GM12872 (cell line): ENCODE results near the gene RGS8.

Experiments used
- TF ChIP-seq, protein P1 (sequence below): IDR thresholded peaks from 3 replicates; pipeline ENCODE4 v1.5.1; 2011; ENCODE audit warnings: low read depth, mild to moderate bottlenecking, low read length, moderate library complexity; ENCODE audit not compliant: insufficient read depth

Gene RGS8

DNA sequence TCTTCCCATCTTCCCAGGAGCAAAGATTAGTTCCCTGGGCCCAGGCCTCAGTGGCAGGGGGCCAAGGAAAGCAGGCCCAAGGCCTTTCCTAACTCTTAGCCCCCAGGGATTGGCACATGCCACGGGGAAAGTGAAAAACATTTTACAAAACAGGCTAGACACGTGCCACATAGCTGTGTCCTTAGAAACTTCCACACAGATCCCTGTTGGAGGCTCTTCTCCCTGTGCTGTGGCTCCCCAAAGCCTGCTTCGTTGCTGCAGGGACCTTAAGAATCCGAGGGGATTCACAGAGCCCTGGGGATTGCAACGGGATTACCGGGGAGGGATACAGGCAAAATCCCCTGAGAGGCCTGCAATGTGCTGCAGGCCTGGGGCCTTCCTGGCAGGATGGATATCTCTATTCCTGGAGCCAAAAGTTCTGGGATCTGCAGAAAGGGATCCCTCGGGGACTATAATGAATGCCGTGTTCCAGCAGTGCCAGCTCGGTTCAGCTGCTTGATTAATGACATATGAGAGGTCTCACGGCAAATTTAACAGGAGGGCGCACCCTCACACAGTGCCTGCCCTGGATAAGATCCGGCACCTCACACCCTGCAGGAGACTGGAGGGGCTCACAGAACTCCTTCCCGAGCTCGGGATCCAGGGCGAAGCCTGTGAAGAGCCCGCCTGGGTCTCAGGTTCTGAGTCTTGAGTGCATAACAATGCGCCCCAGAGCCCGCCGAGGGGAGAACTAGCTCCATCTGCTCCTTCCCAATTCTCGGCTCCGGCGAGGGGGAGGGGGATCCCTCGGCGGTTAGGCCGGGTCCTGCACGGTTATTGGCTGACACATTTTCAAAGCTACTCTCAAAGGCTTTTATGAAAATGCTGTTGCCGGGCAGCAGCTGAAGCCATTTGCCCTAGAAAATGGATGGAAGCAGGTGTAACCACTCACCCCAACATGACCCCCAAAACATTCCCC lies 15.3 kb upstream of the RGS8 start:
- TF ChIP-seq, protein P1, sequence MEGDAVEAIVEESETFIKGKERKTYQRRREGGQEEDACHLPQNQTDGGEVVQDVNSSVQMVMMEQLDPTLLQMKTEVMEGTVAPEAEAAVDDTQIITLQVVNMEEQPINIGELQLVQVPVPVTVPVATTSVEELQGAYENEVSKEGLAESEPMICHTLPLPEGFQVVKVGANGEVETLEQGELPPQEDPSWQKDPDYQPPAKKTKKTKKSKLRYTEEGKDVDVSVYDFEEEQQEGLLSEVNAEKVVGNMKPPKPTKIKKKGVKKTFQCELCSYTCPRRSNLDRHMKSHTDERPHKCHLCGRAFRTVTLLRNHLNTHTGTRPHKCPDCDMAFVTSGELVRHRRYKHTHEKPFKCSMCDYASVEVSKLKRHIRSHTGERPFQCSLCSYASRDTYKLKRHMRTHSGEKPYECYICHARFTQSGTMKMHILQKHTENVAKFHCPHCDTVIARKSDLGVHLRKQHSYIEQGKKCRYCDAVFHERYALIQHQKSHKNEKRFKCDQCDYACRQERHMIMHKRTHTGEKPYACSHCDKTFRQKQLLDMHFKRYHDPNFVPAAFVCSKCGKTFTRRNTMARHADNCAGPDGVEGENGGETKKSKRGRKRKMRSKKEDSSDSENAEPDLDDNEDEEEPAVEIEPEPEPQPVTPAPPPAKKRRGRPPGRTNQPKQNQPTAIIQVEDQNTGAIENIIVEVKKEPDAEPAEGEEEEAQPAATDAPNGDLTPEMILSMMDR = no peak

DNA sequence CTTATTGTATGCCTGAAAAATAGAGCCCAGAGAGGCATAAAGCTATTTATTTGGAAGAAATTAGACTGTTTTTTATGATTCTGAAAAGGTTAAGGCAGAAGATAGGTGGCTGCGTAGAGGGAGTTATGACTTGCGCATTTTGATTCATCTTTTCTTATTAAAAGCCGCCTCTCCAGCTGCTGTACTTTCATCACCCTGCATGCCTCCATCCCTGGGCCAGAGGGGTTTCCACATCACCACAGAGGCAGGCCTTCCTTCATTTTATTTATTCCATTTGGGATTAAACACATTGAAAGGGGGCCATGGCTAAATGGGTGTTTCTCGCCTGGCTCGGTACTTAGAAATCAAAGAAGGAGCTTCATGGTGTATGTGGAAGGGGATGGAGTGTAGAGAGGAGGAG lies 14.6 kb upstream of the RGS8 start:
- TF ChIP-seq, protein P1 = no peak

DNA sequence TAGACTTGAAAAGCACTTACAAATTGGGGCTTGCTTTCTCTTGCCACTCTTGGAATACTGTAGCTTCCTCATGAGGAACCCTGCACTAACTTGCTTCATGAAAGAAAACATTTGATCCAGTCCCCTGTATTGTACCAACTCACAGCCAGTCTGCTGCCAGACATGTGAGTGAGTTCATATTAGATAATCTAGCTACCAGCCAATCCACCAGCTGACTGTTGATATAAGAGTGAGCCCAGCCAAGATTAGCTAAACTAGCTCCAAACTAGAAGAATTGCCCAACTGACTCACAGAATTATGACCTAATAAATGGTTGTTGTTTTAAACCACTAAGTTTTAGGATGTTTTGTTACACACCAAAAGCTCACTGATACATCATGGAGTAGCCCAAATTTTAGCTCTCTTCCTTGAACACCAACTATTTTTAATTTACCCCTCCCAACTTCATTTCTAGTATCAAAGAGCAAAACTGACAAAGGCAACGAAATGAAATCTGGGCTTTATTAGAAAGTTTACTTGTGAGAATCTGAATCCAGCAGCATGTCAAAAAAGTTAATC lies 6.6 kb upstream of the RGS8 start:
- TF ChIP-seq, protein P1 = no peak

DNA sequence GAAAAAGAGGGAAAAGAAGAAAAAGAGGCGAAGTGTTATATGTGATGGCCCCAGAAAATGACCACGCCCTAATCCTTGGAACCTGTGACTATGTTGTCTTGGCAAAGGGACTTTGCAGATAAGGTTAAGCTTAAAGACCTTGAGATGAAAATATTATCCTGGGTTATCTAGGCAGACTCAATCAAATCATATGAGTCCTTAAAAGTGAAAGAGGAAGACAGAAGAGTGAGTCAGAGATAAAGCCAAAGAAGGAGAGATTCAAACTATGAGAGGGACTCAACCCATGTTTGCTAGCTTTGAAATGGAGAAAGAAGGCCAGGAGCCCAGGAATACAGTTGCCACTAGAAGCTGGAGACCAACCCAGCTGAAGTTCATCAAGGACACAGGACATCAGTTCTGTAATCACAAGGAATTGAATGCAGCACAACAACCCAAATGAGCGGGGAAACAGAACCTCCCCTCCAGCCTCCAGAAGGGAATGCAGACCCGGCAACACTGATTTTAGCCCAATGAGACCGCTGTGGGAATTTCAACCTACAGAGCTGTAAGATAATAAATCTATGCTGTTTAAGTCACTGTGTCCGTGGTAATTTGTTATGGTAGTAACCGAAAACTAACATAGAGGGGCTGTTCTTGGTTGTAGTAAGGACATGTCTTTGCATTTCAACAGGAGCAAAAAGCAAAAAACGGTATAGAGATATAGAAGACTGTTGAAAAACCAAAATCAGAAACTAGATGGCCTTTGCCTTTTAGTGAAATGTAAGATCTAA lies 4.2 kb upstream of the RGS8 start:
- TF ChIP-seq, protein P1 = no peak

DNA sequence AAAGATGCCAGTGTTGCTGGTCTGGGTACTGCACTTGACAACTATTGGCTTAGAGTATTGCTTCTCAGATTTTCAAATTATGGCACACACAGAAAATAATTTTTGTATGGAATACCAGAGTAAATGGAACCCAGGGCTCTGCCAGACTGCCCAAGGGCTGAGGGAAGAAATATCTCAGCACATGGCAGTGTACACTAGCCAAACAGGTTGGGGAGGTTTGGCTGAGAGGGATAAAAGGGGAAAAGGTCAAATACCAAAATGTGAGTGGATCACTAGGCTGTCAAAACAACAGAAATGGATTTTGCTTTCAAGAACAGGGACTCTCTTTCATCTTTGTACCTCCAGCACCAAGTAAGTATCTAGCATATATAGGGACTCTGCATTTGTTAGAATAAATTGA lies 3.0 kb upstream of the RGS8 start:
- TF ChIP-seq, protein P1 = no peak

DNA sequence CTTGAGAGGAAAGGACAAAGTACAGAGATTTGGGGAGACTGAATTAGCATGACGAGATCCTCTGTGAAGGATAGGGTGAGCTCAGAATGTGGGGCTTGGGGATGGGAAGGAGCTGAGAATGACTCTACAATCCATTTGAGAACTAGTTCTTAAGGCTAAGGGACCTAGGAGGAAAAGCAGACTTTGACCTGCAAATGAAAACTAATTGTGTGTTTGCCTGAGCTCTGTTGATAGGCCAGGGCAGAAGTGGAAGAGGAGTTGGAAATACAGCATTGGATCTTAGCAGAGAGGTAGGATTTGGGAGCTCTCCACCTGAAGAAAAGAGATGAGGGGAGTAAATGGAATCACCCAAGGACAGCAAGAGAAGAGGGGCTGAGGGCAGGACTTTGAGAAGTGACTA lies 2.1 kb upstream of the RGS8 start:
- TF ChIP-seq, protein P1 = no peak

DNA sequence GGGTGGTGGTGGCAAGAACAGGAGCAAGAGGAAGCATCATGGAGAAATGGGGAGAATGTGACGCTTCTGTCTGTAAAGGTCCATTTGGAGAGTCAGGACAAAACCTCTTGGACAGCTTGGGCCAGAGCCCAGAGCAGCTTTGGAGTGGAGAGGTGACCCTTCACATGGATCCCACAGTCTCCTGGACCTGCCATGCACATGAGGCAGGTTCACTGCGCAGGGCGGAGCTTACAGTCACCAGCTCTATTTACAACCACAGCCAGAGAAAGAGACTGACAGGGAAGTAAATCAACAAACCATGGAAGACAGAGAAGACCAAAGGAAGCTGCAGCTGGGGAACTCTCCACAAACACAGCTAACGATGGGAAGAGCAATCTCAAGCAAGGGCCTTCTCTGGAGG lies 828 bp upstream of the RGS8 start:
- TF ChIP-seq, protein P1 = no peak
